GM12878 (cell line): ENCODE data around the gene MTSS2. TPM values are rescaled to one million over a fixed set of nuclear protein-coding genes. Genes with fewer than 3 reads are reported as not detected.

ENCODE experiments used
- CBX5 ChIP-seq: sonication (generic); IDR thresholded peaks from 2 replicates; pipeline ENCODE4 v1.6.1; 2016; ENCODE audit warnings: low read depth, moderate library complexity, mild to moderate bottlenecking, inconsistent platforms
- CEBPZ ChIP-seq: fragments of 150-350 bp; IDR thresholded peaks from 2 replicates; pipeline ENCODE4 v1.6.1; 2016; ENCODE audit warnings: low read depth, low read length
- FOS ChIP-seq: IDR thresholded peaks from 3 replicates; pipeline ENCODE4 v1.6.1; 2011; ENCODE audit warnings: borderline replicate concordance; ENCODE audit not compliant: insufficient read length; ENCODE audit errors: extremely low read depth
- GATAD2B ChIP-seq: fragments of 450-650 bp; conservative IDR thresholded peaks from 2 replicates; pipeline ENCODE4 v1.6.1; 2017; ENCODE audit warnings: low read depth, mild to moderate bottlenecking, moderate library complexity
- JUND ChIP-seq: IDR thresholded peaks from 2 replicates; pipeline ENCODE4 v1.6.1; 2012; ENCODE audit warnings: low read depth, mild to moderate bottlenecking, low read length, improper control_type of control experiment, moderate library complexity
- NFIC ChIP-seq: IDR thresholded peaks from 2 replicates; pipeline ENCODE4 v1.6.1; 2012; ENCODE audit warnings: low read depth, mild to moderate bottlenecking, inconsistent platforms, low read length, moderate library complexity
- NFXL1 ChIP-seq: fragments of 450-650 bp; IDR thresholded peaks from 2 replicates; pipeline ENCODE4 v1.6.1; 2017; ENCODE audit warnings: antibody characterized with exemption, mild to moderate bottlenecking, borderline replicate concordance
- PML ChIP-seq: IDR thresholded peaks from 2 replicates; pipeline ENCODE4 v1.6.1; 2012; ENCODE audit warnings: low read length, inconsistent platforms
- PRDM15 ChIP-seq: fragments of 450-650 bp; formaldehyde crosslinking; IDR thresholded peaks from 2 replicates; pipeline ENCODE4 v1.4.0; 2020; ENCODE audit warnings: mild to moderate bottlenecking, moderate library complexity
- RAD51 ChIP-seq: fragments of 450-650 bp; IDR thresholded peaks from 2 replicates; pipeline ENCODE4 v1.6.1; 2016; ENCODE audit warnings: moderate library complexity, mild to moderate bottlenecking, inconsistent platforms
- STAT3 ChIP-seq: IDR thresholded peaks from 2 replicates; pipeline ENCODE4 v1.6.1; 2011; ENCODE audit warnings: low read depth, low read length, improper control_type of control experiment
- YBX1 ChIP-seq: fragments of 450-650 bp; IDR thresholded peaks from 2 replicates; pipeline ENCODE4 v1.6.1; 2016; ENCODE audit warnings: antibody characterized with exemption
- ZNF592 ChIP-seq: fragments of 450-650 bp; IDR thresholded peaks from 2 replicates; pipeline ENCODE4 v1.6.1; 2017; ENCODE audit warnings: mild to moderate bottlenecking, moderate library complexity
- polyA plus RNA-seq, 11 experiments: library from polyadenylated mRNA; depleted of rRNA in 4 of 11; unstranded in 6 of 11; stranded (reverse) in 5 of 11; fragments of >200 nt; fragmentation: Nextera tagmentation in 4 of 11; fragmentation: Illumina TruSeq in 1 of 11; extraction: Ambion mirVana in 4 of 11; extraction: Trizol in 1 of 11; gene quantifications; 1 replicate in 1 of 11; 2 replicates in 10 of 11; pipeline versions ENCODE4 v1.2.1 to v1.2.3, GENCODE V29; 2011 to 2016; ENCODE audit warnings: inconsistent platforms in 2 of 11, missing spikeins in 2 of 11, low read depth in 1 of 11
- total RNA-seq, 4 experiments: library from RNA; depleted of rRNA in 3 of 4; stranded (reverse); fragments of >200 nt in 3 of 4; fragmentation: Illumina TruSeq in 1 of 4; extraction: Trizol in 1 of 4; gene quantifications; 2 replicates each; pipeline versions ENCODE4 v1.2.1 to v1.2.3, GENCODE V29; 2013 to 2021
- TF ChIP-seq, protein P1 (sequence below): IDR thresholded peaks from 2 replicates; pipeline ENCODE4 v1.6.1; 2012; ENCODE audit warnings: low read length, inconsistent platforms

Gene MTSS2
- total and polyA plus RNA-seq, 10 of the 15 experiments (the other 5 are each of a cell fraction or from before 2014, with no cell fraction given), result under 0.01 to 0.51 (median 0.14) TPM; not detected in 4

DNA sequence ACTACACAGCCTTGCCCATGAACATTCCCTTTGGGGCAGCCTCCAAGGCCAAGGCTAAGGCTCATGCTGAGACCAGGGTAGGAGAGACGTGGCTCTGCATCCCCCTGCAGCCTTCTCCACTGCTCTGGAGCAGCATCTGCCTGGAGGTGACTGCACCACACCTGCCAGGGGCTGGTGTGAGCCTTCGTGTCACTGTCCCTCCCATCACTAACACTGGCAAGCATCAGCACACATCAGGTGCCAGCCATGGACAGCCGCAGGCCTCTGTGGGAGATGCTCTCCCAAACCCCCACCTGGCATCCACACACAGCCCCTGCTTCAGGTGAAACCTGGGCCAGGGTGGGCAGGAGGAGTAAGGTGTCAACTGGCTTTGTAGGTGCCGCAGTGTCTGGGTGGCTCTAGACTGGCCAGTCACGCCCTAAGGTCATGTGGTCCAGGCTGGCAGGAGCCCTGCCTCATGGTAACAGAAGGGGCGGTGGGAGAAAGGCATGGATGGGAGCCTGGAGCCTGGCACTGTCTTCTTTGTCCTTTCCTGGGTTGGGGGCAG, 18.1 kb upstream of the MTSS2 start (continued):
- TF ChIP-seq JUND (no peak), PML (no peak), YBX1 (no peak), PRDM15 (CRISPR knock-in tag) (no peak), GATAD2B (no peak), RAD51 (no peak), NFIC (no peak), FOS (no peak), CEBPZ (no peak), STAT3 (no peak), ZNF592 (no peak), CBX5 (no peak), NFXL1 (no peak)
- TF ChIP-seq, protein P1, sequence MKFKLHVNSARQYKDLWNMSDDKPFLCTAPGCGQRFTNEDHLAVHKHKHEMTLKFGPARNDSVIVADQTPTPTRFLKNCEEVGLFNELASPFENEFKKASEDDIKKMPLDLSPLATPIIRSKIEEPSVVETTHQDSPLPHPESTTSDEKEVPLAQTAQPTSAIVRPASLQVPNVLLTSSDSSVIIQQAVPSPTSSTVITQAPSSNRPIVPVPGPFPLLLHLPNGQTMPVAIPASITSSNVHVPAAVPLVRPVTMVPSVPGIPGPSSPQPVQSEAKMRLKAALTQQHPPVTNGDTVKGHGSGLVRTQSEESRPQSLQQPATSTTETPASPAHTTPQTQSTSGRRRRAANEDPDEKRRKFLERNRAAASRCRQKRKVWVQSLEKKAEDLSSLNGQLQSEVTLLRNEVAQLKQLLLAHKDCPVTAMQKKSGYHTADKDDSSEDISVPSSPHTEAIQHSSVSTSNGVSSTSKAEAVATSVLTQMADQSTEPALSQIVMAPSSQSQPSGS, result no peak
